ENCODE measurements around the gene GRAMD1B. TPM values are rescaled to one million over a fixed set of nuclear protein-coding genes. Genes with fewer than 3 reads are reported as not detected.

Gene GRAMD1B
- total RNA-seq, 2 donors from 2014 or later: 1.7 to 1.9 TPM

DNA sequence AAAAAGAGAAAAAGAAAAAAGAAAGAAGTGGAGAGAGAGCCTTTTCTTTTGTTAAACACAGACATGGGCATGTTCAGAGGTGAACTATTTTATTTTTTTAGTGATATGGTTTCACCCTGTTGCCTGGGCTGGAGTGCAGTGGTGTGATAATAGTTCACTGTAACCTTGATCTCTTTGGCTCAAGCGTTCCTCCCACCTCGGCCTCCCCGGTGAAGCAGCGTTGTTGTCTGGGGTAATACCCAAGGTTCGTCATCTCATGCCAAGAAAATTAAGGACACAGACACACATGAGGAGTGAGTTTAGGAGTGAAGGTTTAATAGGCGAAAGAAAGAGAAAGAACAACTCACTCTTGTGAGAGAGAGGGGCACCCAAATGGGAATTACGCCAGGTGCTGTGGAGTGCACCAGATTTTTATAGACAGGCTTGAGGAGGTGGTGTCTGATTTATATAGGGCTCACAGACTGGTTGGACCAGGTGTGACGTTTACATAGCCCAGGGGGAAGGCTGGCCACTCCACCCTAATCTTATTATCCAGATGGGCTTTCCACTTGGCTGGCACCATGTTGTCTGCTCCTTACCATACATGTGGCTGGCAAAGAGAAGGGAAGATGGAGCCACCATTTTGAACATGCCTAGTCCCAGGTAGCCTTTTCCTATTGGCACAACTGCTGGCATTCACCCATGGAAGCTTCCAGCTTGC is 42.3 kb downstream of the GRAMD1B start:
- TF ChIP-seq, protein P1, sequence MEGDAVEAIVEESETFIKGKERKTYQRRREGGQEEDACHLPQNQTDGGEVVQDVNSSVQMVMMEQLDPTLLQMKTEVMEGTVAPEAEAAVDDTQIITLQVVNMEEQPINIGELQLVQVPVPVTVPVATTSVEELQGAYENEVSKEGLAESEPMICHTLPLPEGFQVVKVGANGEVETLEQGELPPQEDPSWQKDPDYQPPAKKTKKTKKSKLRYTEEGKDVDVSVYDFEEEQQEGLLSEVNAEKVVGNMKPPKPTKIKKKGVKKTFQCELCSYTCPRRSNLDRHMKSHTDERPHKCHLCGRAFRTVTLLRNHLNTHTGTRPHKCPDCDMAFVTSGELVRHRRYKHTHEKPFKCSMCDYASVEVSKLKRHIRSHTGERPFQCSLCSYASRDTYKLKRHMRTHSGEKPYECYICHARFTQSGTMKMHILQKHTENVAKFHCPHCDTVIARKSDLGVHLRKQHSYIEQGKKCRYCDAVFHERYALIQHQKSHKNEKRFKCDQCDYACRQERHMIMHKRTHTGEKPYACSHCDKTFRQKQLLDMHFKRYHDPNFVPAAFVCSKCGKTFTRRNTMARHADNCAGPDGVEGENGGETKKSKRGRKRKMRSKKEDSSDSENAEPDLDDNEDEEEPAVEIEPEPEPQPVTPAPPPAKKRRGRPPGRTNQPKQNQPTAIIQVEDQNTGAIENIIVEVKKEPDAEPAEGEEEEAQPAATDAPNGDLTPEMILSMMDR (IDR thresholded peaks at IDR 0.05): no peak
- Histone ChIP-seq H3K27ac (no peak overlapping the region), H3K4me1 (no peaks in the 10 kb centered on the region), H3K9me3 (no peaks in the 10 kb centered on the region), H3K4me3 (no peak overlapping the region), H3K36me3 (no peaks in the 10 kb centered on the region), H3K27me3 (no peaks in the 10 kb centered on the region), H3K9ac (ENCODE audit: low read depth in 2 of 2, low read length in 2 of 2) (no peak overlapping the region)
- intact Hi-C loops (cut with DNase I): no loop called here
- DNase-seq: no peak

DNA sequence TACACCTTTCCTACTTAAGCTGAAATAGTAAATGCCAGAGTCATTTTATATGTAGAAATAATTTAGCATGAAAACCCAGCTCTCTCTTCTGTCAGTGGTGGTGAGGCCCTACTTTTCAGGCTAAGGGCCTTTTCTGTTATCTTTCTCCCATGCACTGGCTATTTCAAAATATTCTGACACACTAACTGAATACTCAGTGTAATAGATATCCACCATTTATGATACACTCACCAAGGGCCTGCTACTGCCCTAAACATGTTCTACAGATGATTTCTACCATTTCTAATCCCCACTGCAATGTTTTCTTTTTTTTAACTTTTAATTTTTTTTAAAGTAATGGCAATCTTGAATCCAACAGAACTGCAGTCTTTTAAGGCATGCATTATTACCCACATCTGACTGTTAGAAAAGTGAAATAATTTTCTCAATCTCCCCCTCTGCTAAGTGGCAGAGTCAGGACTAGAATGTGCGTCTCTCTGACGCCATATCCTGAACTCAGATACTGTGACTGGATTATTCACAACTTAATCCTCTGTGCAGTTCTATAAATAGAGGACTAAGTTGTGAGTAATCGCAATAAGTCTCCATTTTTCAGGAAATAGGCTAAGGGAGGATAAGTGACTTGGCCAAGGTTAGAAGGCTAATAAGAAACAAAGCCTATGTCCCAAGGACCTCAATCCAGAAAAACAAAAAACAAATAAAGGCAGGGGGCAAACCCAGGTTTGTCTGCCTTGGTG is 44.0 kb downstream of the GRAMD1B start:
- TF ChIP-seq, protein P1 (IDR thresholded peaks at IDR 0.05): no peak
- Histone ChIP-seq H3K27me3 (no peaks in the 10 kb centered on the region), H3K9ac (ENCODE audit: low read depth in 2 of 2, low read length in 2 of 2) (no peak overlapping the region), H3K9me3 (no peaks in the 10 kb centered on the region), H3K27ac (no peak overlapping the region), H3K4me3 (no peak overlapping the region), H3K4me1 (no peaks in the 10 kb centered on the region), H3K36me3 (no peaks in the 10 kb centered on the region)
- DNase-seq: no peak
- intact Hi-C loops (cut with DNase I): no loop called here

DNA sequence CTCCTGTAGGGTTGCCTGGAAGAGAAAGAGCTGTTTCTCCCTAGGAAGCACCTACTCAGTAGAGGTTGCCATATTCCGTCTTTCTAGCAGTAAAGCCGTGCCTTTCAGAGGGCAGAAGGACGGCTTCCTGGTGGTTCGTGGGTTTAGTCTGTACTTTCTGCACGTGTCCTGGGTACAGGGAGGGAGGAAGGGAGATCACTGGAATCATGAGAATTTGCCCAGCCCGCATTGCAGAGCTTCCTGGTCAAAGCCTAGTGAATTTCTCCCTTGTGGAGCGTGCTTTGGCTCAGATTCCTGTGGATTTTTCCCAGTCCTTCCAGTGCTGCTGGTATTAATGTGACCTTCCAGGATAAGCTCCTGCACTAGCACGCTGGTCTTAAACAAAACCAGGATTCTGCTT is 44.9 kb downstream of the GRAMD1B start:
- H3K27ac ChIP-seq: no peak overlapping the region
- H3K9ac ChIP-seq (ENCODE audit: low read depth in 2 of 2, low read length in 2 of 2): no peak overlapping the region
- no peak overlapping the region for H3K4me3 ChIP-seq
- no peaks in the 10 kb centered on the region for H3K27me3 ChIP-seq
- no peaks in the 10 kb centered on the region for H3K9me3 ChIP-seq
- DNase-seq: no peak
- no peaks in the 10 kb centered on the region for H3K4me1 ChIP-seq
- TF ChIP-seq, protein P1 (IDR thresholded peaks at IDR 0.05): no peak
- H3K36me3 ChIP-seq: no peaks in the 10 kb centered on the region
- intact Hi-C loops (cut with DNase I): no loop called here

DNA sequence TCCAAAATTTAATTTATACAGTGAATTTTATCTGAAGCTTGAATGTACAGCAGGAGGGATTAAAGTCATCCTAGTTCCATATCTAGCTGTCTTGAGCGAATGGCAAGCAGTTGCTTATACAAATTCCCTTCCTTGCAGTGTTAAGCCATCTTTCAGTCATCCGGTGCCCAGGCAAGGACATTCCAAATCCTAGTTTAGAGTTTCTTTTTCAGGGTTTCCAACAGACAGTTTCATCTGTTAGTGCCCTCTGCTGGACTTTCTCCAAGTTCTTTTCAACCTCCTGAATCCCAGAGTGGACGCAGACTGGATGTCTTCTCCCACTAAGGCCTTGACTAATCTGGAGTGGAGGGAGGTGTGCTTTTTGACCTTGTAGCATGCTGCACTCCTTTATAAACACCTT is 45.4 kb downstream of the GRAMD1B start:
- Histone ChIP-seq H3K4me3 (no peak overlapping the region), H3K36me3 (no peaks in the 10 kb centered on the region), H3K4me1 (no peaks in the 10 kb centered on the region), H3K27ac (no peak overlapping the region), H3K9me3 (no peaks in the 10 kb centered on the region), H3K9ac (ENCODE audit: low read depth in 2 of 2, low read length in 2 of 2) (no peak overlapping the region), H3K27me3 (no peaks in the 10 kb centered on the region)
- TF ChIP-seq, protein P1 (IDR thresholded peaks at IDR 0.05): no peak
- DNase-seq: no peak
- intact Hi-C loops (cut with DNase I): no loop called here

DNA sequence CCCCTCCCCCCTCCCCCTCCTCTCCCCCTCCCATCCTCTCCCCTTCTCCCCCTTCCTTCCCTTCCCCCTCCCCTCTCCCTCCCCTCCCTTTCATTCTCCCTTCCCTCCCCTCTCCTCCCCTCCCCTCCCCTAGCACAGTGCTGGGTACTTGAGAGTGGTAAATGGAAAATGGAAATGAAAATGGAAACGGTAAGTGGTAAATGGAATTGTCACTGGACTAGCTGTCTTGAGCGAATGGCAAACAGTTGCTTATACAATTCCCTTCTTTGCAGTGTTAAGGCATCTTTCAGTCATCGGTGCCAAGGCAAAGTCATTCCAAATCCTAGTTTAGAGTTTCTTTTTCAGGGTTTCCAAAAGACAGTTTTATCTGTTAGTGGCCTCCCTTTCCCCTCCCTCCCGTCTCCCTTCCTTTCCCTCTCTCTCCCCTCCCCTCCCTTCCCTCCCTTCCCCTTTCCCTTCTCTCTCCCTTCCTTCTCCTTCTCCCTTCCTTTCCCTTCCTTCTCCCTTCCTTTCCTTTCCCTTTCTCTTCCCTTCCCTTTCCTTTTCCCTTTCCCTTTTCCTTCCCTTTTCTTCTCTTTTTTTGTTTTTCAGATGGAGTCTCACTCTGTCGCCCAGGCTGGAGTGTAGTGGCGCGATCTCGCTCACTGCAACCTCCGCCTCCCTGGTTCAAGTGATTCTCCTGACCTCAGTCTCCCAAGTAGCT is 47.3 kb downstream of the GRAMD1B start:
- Histone ChIP-seq H3K27ac (no peak overlapping the region), H3K9me3 (no peaks in the 10 kb centered on the region), H3K27me3 (no peaks in the 10 kb centered on the region), H3K4me1 (no peaks in the 10 kb centered on the region), H3K9ac (ENCODE audit: low read depth in 2 of 2, low read length in 2 of 2) (no peak overlapping the region), H3K4me3 (no peak overlapping the region), H3K36me3 (no peaks in the 10 kb centered on the region)
- TF ChIP-seq, protein P1 (IDR thresholded peaks at IDR 0.05): no peak
- no peak for DNase-seq
- intact Hi-C loops (cut with DNase I): loop anchor here (2.0 kb wide), 1 partner anchor 71 kb away; no protein-coding TSS in a partner anchor
